Transverse colon (tissue), 4 donors: ENCODE measurements around the gene DNAAF3. TPM values are rescaled to one million over a fixed set of nuclear protein-coding genes. Genes with fewer than 3 reads are reported as not detected.

ENCODE experiments used
- DNase-seq: peaks from one replicate; pipeline ENCODE4 v3.0.0-alpha.2; 2019
- H3K27ac ChIP-seq, 4 donors: fragments of 200-600 bp; sonication (generic); 2 replicates each; pipeline ENCODE4 v1.5.1; 2016 to 2018; ENCODE audit warnings: inconsistent platforms in 4 of 4
- H3K27me3 ChIP-seq: fragments of 200-600 bp; sonication (generic); 2 replicates; pipeline ENCODE4 v1.5.1; 2017; ENCODE audit warnings: inconsistent platforms
- H3K36me3 ChIP-seq, 4 donors: fragments of 200-600 bp; sonication (generic); 2 replicates each; pipeline ENCODE4 v1.5.1; 2017 to 2019; ENCODE audit warnings: inconsistent platforms in 4 of 4
- H3K4me1 ChIP-seq, 4 donors: fragments of 200-600 bp; sonication (generic); 2 replicates each; pipeline ENCODE4 v1.5.1; 2017 to 2020; ENCODE audit warnings: inconsistent platforms in 4 of 4
- H3K4me3 ChIP-seq, 4 donors: fragments of 200-600 bp; sonication (generic); 1 replicate in 1 of 4; 2 replicates in 3 of 4; pipeline versions ENCODE4 v1.5.1 to v1.6.1; 2017 to 2019; ENCODE audit warnings: inconsistent platforms in 4 of 4
- H3K9me3 ChIP-seq, 2 donors: fragments of 200-600 bp; sonication (generic); 2 replicates each; pipeline ENCODE4 v1.5.1; 2017 to 2019; ENCODE audit warnings: inconsistent platforms in 2 of 2
- CTCF ChIP-seq, 5 experiments: fragments of 200-600 bp in 3 of 5; fragments of 450-650 bp in 2 of 5; sonication (generic) in 3 of 5; IDR thresholded peaks; 1 replicate in 2 of 5; 2 replicates in 3 of 5; pipeline ENCODE4 v1.5.1; 2016 to 2017; ENCODE audit warnings: antibody characterized with exemption in 5 of 5, inconsistent platforms in 3 of 5, mild to moderate bottlenecking in 2 of 5, moderate library complexity in 1 of 5
- EP300 ChIP-seq: sonication (generic); formaldehyde crosslinking; IDR thresholded peaks from one replicate; pipeline ENCODE4 v1.6.1; 2017; ENCODE audit warnings: antibody characterized with exemption, low read depth
- POLR2A ChIP-seq: fragments of 450-650 bp; IDR thresholded peaks from one replicate; pipeline ENCODE4 v1.6.1; 2016; ENCODE audit warnings: antibody characterized with exemption, mild to moderate bottlenecking, moderate library complexity
- POLR2AphosphoS5 ChIP-seq, 3 donors: sonication (generic); formaldehyde crosslinking; IDR thresholded peaks; one replicate each; pipeline ENCODE4 v1.6.1; 2016; ENCODE audit warnings: antibody characterized with exemption in 3 of 3
- WGBS, 2 donors: methylation state at CpG; one replicate each; pipeline ENCODE4 v1.1.5; 2018; ENCODE audit warnings: low coverage in 1 of 2; 5-methylcytosine and 5-hydroxymethylcytosine counted together
- in situ Hi-C, 4 donors: fragments of 200-750 bp; cut with MboI; loops; one replicate each; pipeline versions ENCODE4 v1.15.0 to v1.15.1; 2017; ENCODE audit warnings: low sequenced_read_pairs in 3 of 4, low pct_ligation_motif_present in 1 of 4, low pct_unique_long_range_greater_than_20kb in 1 of 4
- intact Hi-C: fragments of 100-400 bp; cut with DNase I; formaldehyde crosslinking; loops from one replicate; pipeline ENCODE4 v1.15.1; 2023; ENCODE audit warnings: low total_unique reads
- total RNA-seq, 4 donors: library from RNA; depleted of rRNA; stranded (reverse); fragments of >200 nt; gene quantifications; one replicate each; pipeline ENCODE4 v1.1.0, GENCODE V29; 2016

The DNAAF3 gene
- total RNA-seq, 4 donors from 2014 or later, result 0.40 to 0.41 TPM; not detected in 2

- Histone ChIP-seq H3K36me3 (no peaks in the 10 kb centered on the region), H3K4me1 (peaks cover 17 to 33% (median 30%) of the 10 kb centered on the region in 4 donors), H3K9me3 (no peaks in the 10 kb centered on the region), H3K4me3 (no peak overlapping the region), H3K27ac (no peak overlapping the region), H3K27me3 (peaks cover 15% of the 10 kb centered on the region)
- intact Hi-C loops, result loop anchor here (10.0 kb wide), 1 partner anchor 486 kb away; the partner anchor contains the start of genes ZNF524 and ZNF865
- 87 to 89% methylated on average over 10 to 14 of the region's 14 CpGs for WGBS, 2 donors
- no peak for TF ChIP-seq POLR2AphosphoS5 (IDR thresholded peaks at IDR 0.05)
- no peak for TF ChIP-seq EP300
- TF ChIP-seq CTCF (IDR thresholded peaks at IDR 0.05), result no peak
- TF ChIP-seq POLR2A, result no peak
- in situ Hi-C loops, result no loop called here
- DNase-seq, result no peak
Observed at GRCh38 chr19:55119053-55119452, 47.4 kb downstream of the DNAAF3 start.

- intact Hi-C loops (loop anchor here (10.0 kb wide), 1 partner anchor 486 kb away; the partner anchor contains the start of genes ZNF524 and ZNF865), in situ Hi-C loops (no loop called here)
- peaks cover 18 to 38% (median 33%) of the 10 kb centered on the region in 4 donors for H3K4me1 ChIP-seq
- no peaks in the 10 kb centered on the region for H3K9me3 ChIP-seq
- no peak for TF ChIP-seq CTCF (IDR thresholded peaks at IDR 0.05)
- TF ChIP-seq POLR2A, result no peak
- TF ChIP-seq EP300, result no peak
- TF ChIP-seq POLR2AphosphoS5 (IDR thresholded peaks at IDR 0.05), result no peak
- H3K4me3 ChIP-seq, result peak overlapping the region in 3 of 4 donors; percentile 69 to 95 (median 90)
- no peaks in the 10 kb centered on the region for H3K36me3 ChIP-seq
- H3K27me3 ChIP-seq, result peaks cover 10% of the 10 kb centered on the region
- 53% methylated on average over 22 of the region's 22 CpGs; no CpG with 5 or more reads in 1 of the 2 donors for WGBS, 2 donors
- peak overlapping the region; percentile 92 to 96 (median 95) for H3K27ac ChIP-seq
- DNase-seq, result peak; percentile 35
Observed at GRCh38 chr19:55118401-55118991, 47.9 kb downstream of the DNAAF3 start.

- in situ Hi-C loops, result no loop called here
- H3K27ac ChIP-seq, result peak overlapping the region; percentile 92 to 96 (median 95)
Observed at GRCh38 chr19:55117663-55118391, 48.6 kb downstream of the DNAAF3 start.

More at GRCh38 chr19:55117663-55118391, 48.6 kb downstream of the DNAAF3 start:
- no peaks in the 10 kb centered on the region for H3K9me3 ChIP-seq
- 1 to 6% methylated on average over 6 to 35 of the region's 44 CpGs for WGBS, 2 donors
- peaks cover 24 to 44% (median 40%) of the 10 kb centered on the region in 4 donors for H3K4me1 ChIP-seq
- H3K4me3 ChIP-seq, result peak overlapping the region; percentile 20 to 95 (median 80)
- DNase-seq, result peak; percentile 99
- H3K36me3 ChIP-seq, result no peaks in the 10 kb centered on the region
- TF ChIP-seq CTCF (IDR thresholded peaks at IDR 0.05), result peak in 2 of 5 experiments; percentile 25 to 26
- TF ChIP-seq POLR2AphosphoS5 (IDR thresholded peaks at IDR 0.05), result peak; percentile 74 to 85 (median 83)
- no peak for TF ChIP-seq EP300
- H3K27me3 ChIP-seq, result peaks cover 4% of the 10 kb centered on the region
- intact Hi-C loops, result loop anchor here (10.0 kb wide), 1 partner anchor 487 kb away; the partner anchor contains the start of genes ZNF524 and ZNF865
